Measurements from ENCODE around the gene WDR18. TPM values are rescaled to one million over a fixed set of nuclear protein-coding genes. Genes with fewer than 3 reads are reported as not detected.
A peak's percentile ranks its signal among the peaks of the same experiment; 100 is the strongest.

Gene WDR18
- total and polyA plus RNA-seq, 2 donors = 34.0 to 56.0 TPM

DNA sequence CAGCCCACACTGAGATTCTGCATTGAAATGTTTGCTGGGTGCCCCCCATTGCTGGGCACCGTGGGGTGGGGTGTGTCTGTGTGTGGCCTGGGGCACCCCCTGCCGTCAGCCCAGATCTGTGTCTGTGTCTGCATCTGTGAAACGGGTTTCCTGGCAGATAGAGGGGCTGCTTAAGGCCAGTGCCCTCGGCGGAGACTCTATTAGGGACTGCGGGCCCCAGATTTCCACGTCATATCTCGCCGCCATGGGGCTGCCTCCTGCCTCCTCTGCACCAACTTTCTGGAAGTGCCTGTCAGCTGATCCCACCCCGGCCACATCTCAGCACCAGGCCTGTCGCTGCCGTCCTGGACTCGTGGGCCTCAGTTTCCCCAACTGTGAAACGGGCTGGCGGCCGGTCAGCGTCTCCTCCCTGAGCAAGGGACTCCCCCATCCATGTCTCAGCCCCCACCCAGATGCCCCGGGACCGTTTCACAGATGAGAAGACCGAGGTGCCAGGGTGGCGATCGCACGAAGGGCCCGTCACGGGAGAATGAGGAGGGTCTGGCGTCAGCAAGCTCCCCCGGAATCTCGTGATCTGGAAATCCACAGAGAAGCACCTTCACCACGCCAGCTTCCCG is 36.9 kb upstream of the WDR18 start:
- Histone ChIP-seq H3K9me3 (ENCODE audit: control insufficient read depth in 2 of 2, insufficient read depth in 1 of 2, low read length in 1 of 2) (peaks cover 0 to 9% of the 10 kb centered on the region in 2 donors), H3K4me3 (ENCODE audit: low read length in 2 of 2) (no peak overlapping the region), H3K4me1 (ENCODE audit: control insufficient read depth in 2 of 2, insufficient read depth in 2 of 2, low read length in 2 of 2) (peaks cover 0 to 18% of the 10 kb centered on the region in 2 donors), H3K27ac (ENCODE audit: low read depth in 1 of 2, low read length in 1 of 2) (no peak overlapping the region), H3K36me3 (ENCODE audit: control insufficient read depth in 2 of 2, insufficient read depth in 2 of 2, low read length in 1 of 2) (peaks cover 13 to 17% of the 10 kb centered on the region in 2 donors), H3K27me3 (ENCODE audit: control insufficient read depth in 2 of 2, insufficient read depth in 1 of 2, low read length in 1 of 2) (peaks cover 0 to 6% of the 10 kb centered on the region in 2 donors)
- WGBS = 72% methylated on average over 30 of the region's 30 CpGs
- DNase-seq (ENCODE audit: low read depth in 6 of 9, low spot score in 9 of 9) = no peak

DNA sequence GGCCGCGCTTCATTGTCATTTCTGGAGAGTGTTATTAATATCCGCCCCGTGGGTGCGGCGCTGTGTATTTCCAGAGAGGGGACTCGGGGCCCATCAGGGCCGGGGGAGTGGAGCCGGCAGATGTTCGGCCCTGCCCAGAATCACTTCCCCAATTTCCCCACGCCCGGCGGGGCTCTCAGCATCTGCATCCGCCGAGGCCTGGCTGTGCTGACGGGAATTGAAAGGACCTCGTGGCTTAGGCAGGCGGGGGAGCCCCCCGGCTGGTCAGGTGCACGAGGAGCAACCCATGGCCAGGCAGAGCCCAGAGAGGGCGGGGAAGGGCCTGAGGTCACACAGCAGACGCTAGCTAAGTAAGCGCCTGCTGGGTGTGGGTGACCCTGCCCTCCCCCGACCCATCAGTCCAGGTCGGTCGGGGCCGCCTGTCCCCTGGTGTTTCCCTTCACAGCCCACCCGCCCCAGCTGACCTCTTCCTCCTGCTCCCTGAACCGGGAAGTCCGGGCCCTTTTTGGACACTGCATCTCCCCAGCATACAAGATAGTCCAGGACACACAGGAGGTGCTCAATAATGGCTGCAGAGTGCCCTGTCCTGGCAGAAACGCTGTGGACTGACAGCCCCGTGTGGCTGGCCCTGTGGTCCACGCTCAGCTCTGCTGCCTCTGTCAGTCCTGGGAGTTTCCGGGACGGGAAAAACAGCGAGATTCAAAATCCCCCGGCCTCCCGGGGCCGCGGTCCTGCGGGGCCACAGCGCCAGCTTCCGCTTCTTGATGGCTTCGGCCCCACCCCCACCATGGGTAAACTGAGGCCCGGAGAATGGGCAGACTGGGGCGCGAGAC is 36.2 kb upstream of the WDR18 start:
- Histone ChIP-seq H3K36me3 (ENCODE audit: control insufficient read depth in 2 of 2, insufficient read depth in 2 of 2, low read length in 1 of 2) (peaks cover 11 to 13% of the 10 kb centered on the region in 2 donors), H3K27me3 (ENCODE audit: control insufficient read depth in 2 of 2, insufficient read depth in 1 of 2, low read length in 1 of 2) (peaks cover 0 to 6% of the 10 kb centered on the region in 2 donors), H3K9me3 (ENCODE audit: control insufficient read depth in 2 of 2, insufficient read depth in 1 of 2, low read length in 1 of 2) (peaks cover 0 to 5% of the 10 kb centered on the region in 2 donors), H3K4me1 (ENCODE audit: control insufficient read depth in 2 of 2, insufficient read depth in 2 of 2, low read length in 2 of 2) (peaks cover 3 to 26% of the 10 kb centered on the region in 2 donors), H3K27ac (ENCODE audit: low read depth in 1 of 2, low read length in 1 of 2) (peak overlapping the region in 1 of 2 donors; percentile 52), H3K4me3 (ENCODE audit: low read length in 2 of 2) (no peak overlapping the region)
- DNase-seq (ENCODE audit: low read depth in 6 of 9, low spot score in 9 of 9) = peak in 1 of 9 donors; percentile 41
- WGBS = 53% methylated on average over 47 of the region's 47 CpGs

DNA sequence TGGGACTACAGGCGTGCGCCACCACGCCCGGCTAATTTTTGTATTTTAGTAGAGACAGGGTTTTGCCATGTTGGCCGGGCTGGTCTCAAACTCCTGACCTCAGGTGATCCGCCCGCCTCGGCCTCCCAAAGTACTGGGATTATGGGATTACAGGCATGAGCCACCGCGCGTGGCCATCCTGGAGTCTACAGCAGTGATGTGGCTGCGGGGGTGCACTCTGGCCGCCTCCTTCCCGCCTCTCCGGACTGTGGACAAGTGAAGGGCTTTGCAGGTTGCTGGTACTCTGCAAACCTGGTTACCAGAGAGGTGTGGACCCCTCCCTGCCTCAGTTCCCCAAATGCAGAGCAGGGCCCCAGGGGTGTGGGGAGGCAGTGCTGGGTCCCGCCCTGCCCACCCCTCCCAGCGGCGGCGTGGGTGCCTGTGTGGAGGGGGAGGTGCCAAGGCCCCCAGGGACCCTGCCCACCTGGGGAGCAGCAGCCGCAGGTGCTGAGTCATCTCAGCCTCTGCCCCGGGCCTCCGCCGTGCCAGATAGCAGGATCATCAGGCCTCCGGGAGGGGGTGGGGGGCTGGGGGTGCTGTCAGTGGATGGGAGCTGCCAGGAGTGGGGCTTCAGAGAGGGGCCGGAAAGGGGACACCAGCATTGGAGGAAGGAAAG is 35.2 kb upstream of the WDR18 start:
- peaks cover 10 to 13% of the 10 kb centered on the region in 2 donors for H3K36me3 ChIP-seq (ENCODE audit: control insufficient read depth in 2 of 2, insufficient read depth in 2 of 2, low read length in 1 of 2)
- no peak overlapping the region for H3K4me3 ChIP-seq (ENCODE audit: low read length in 2 of 2)
- peaks cover 0 to 6% of the 10 kb centered on the region in 2 donors for H3K27me3 ChIP-seq (ENCODE audit: control insufficient read depth in 2 of 2, insufficient read depth in 1 of 2, low read length in 1 of 2)
- no peak for DNase-seq (ENCODE audit: low read depth in 6 of 9, low spot score in 9 of 9)
- H3K4me1 ChIP-seq (ENCODE audit: control insufficient read depth in 2 of 2, insufficient read depth in 2 of 2, low read length in 2 of 2) = peaks cover 5 to 36% of the 10 kb centered on the region in 2 donors
- no peaks in the 10 kb centered on the region for H3K9me3 ChIP-seq (ENCODE audit: control insufficient read depth in 2 of 2, insufficient read depth in 1 of 2, low read length in 1 of 2)
- H3K27ac ChIP-seq (ENCODE audit: low read depth in 1 of 2, low read length in 1 of 2) = no peak overlapping the region
- 79% methylated on average over 25 of the region's 25 CpGs for WGBS

DNA sequence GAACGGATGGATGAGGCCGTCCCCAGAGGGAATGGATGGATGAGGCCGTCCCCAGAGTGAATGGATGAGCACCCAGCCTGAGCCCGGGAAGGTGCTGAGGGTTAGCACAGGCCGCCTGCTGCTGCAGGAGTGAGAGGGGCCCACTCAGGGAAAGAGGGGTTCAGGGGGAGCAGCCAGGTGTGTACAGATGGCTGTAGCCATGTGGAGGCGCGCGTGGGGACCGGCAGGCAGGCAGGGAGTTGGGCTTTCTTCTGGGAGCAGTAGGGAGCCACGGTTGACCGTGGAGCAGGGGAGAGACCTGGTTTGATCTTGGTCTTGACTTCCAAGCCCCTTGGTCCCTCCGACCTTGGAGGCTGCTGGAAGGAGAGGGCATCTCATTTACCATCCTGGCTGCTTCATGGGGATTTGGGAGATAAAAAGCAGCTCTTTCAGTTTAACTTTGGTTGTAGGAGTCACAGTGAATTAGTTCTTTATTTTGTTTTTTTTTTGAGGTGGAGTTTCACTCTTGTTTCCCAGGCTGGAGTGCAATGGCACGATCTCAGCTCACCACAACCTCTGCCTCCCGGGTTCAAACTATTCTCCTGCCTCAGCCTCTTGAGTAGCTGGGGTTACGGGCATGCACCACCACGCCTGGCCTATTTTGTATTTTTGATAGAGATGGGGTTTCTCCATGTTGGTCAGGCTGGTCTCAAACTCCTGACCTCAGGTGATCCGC is 33.6 kb upstream of the WDR18 start:
- H3K4me3 ChIP-seq (ENCODE audit: low read length in 2 of 2) = no peak overlapping the region
- peaks cover 10 to 13% of the 10 kb centered on the region in 2 donors for H3K36me3 ChIP-seq (ENCODE audit: control insufficient read depth in 2 of 2, insufficient read depth in 2 of 2, low read length in 1 of 2)
- peaks cover 5 to 37% of the 10 kb centered on the region in 2 donors for H3K4me1 ChIP-seq (ENCODE audit: control insufficient read depth in 2 of 2, insufficient read depth in 2 of 2, low read length in 2 of 2)
- H3K27me3 ChIP-seq (ENCODE audit: control insufficient read depth in 2 of 2, insufficient read depth in 1 of 2, low read length in 1 of 2) = peaks cover 0 to 6% of the 10 kb centered on the region in 2 donors
- H3K27ac ChIP-seq (ENCODE audit: low read depth in 1 of 2, low read length in 1 of 2) = no peak overlapping the region
- WGBS = 91% methylated on average over 17 of the region's 17 CpGs
- H3K9me3 ChIP-seq (ENCODE audit: control insufficient read depth in 2 of 2, insufficient read depth in 1 of 2, low read length in 1 of 2) = no peaks in the 10 kb centered on the region
- no peak for DNase-seq (ENCODE audit: low read depth in 6 of 9, low spot score in 9 of 9)

DNA sequence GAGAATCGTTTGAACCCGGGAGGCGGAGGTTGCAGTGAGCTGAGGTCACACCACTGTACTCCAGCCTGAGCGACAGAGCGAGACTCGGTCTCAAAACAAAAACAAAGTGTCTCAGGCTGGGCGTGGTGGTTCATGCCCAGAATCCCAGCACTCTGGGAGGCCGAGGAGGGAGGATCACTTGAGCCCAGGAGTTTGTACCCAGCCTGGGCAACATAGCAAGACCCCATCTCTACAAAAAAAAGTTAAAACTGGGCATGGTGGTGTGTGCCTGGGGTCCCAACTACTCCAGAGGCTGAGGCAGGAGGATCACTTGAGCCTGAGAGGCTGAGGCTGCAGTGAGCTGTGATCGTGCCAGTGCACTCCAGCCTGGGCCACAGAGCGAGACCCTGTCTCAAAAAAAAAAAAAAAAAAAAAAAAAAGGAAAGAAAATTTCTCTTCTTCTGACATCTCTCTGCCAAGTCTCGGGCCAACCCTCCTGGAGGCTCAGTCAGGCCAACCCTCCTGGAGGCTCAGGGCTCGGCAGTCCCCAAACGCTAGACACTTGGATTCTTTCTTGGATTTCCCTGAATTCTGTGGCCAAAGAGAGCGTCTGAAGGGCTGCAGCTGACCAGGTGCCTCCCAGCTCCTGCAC is 32.0 kb upstream of the WDR18 start:
- H3K9me3 ChIP-seq (ENCODE audit: control insufficient read depth in 2 of 2, insufficient read depth in 1 of 2, low read length in 1 of 2) = no peaks in the 10 kb centered on the region
- H3K27me3 ChIP-seq (ENCODE audit: control insufficient read depth in 2 of 2, insufficient read depth in 1 of 2, low read length in 1 of 2) = peaks cover 0 to 4% of the 10 kb centered on the region in 2 donors
- H3K27ac ChIP-seq (ENCODE audit: low read depth in 1 of 2, low read length in 1 of 2) = peak overlapping the region in 1 of 2 donors; percentile 59
- H3K4me3 ChIP-seq (ENCODE audit: low read length in 2 of 2) = peak overlapping the region in 1 of 2 donors; percentile 47
- peaks cover 8 to 10% of the 10 kb centered on the region in 2 donors for H3K36me3 ChIP-seq (ENCODE audit: control insufficient read depth in 2 of 2, insufficient read depth in 2 of 2, low read length in 1 of 2)
- peaks cover 5 to 36% of the 10 kb centered on the region in 2 donors for H3K4me1 ChIP-seq (ENCODE audit: control insufficient read depth in 2 of 2, insufficient read depth in 2 of 2, low read length in 2 of 2)
- WGBS = 89% methylated on average over 14 of the region's 14 CpGs
- DNase-seq (ENCODE audit: low read depth in 6 of 9, low spot score in 9 of 9) = no peak

DNA sequence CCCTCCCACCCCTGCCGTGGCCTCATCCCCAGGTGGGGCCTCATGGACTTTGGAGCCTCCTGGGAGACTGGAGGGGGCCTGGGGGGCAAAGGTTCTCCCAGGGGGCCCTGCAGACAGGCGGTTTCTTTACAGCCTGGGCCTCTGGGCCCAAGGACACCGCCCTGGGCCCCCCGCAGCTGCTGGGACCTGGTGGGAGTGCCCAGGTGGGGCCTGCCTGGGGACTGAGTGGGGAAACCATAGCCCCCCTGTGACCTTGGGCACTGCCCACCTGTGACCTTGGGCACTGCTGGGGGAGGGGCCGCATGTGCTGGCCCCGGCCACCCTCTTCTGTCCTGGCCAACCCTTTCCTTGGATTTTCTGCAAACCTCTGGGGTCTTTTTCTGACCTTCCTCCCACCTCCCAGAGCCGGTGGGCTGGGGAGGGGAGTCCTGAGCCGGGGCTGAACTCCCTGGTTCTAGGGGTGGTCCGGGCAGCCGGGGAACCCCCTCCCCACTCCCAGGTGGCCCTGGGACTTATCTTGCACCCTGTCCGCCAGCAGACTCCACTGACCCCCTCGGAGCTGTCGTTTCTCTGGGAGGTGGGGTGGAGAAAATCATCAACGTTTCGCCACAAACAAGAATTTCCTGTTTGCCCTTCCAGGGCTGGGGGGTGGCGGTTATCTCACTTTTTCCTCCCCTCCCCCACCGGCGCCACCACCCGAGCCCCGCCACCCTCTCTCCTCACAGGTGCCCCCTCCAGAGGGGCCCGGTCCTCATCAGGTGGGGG is 31.3 kb upstream of the WDR18 start:
- peak in 5 of 9 donors; percentile 22 to 55 (median 33) for DNase-seq (ENCODE audit: low read depth in 6 of 9, low spot score in 9 of 9)
- H3K4me1 ChIP-seq (ENCODE audit: control insufficient read depth in 2 of 2, insufficient read depth in 2 of 2, low read length in 2 of 2) = peaks cover 5 to 30% of the 10 kb centered on the region in 2 donors
- 34% methylated on average over 21 of the region's 21 CpGs for WGBS
- H3K27me3 ChIP-seq (ENCODE audit: control insufficient read depth in 2 of 2, insufficient read depth in 1 of 2, low read length in 1 of 2) = no peaks in the 10 kb centered on the region
- peaks cover 4 to 5% of the 10 kb centered on the region in 2 donors for H3K36me3 ChIP-seq (ENCODE audit: control insufficient read depth in 2 of 2, insufficient read depth in 2 of 2, low read length in 1 of 2)
- H3K27ac ChIP-seq (ENCODE audit: low read depth in 1 of 2, low read length in 1 of 2) = peak overlapping the region in 1 of 2 donors; percentile 59
- no peaks in the 10 kb centered on the region for H3K9me3 ChIP-seq (ENCODE audit: control insufficient read depth in 2 of 2, insufficient read depth in 1 of 2, low read length in 1 of 2)
- H3K4me3 ChIP-seq (ENCODE audit: low read length in 2 of 2) = peak overlapping the region; percentile 14 to 47

DNA sequence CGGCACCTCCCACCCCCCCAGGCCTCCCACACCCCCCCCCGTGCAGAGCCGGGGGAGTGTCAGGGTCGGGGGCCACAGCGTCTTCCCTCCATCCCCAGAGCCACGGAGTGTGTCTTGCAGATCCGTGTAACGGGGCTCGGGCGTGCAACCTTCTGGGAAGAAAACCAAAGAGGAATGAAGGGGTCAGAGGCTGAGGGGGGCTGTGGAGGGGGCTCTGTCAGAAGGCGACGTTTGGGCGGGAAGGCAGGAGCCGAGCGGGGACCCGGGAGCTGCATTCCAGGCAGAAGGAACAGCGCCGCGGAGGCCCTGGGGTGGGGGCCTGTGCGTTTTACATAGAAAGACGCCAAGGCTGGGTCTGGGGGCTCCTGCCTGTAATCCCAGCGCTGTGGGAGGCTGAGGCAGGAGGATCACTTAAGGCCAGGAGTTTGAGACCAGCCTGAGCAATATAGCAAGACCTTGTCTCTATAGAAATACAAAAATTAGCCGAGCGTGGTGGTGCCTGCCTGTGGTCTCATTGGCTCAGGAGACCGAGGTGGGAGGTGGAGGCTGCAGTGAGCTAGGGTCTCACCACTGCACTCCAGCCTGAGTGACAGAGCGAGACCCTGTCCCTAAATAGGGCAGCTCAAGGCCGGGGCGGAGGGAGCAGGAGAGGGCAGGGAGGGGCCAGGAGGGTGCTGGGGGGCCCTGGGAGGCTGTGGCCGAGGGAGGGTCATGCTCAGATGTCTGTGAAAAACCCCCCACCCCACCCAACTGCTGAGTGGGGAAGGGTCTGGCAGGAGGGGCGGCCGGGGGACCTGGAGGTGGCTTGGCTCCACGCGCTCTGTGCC is 30.5 kb upstream of the WDR18 start:
- Histone ChIP-seq H3K4me3 (ENCODE audit: low read length in 2 of 2) (peak overlapping the region; percentile 14 to 47), H3K36me3 (ENCODE audit: control insufficient read depth in 2 of 2, insufficient read depth in 2 of 2, low read length in 1 of 2) (no peaks in the 10 kb centered on the region), H3K9me3 (ENCODE audit: control insufficient read depth in 2 of 2, insufficient read depth in 1 of 2, low read length in 1 of 2) (no peaks in the 10 kb centered on the region), H3K27ac (ENCODE audit: low read depth in 1 of 2, low read length in 1 of 2) (no peak overlapping the region), H3K27me3 (ENCODE audit: control insufficient read depth in 2 of 2, insufficient read depth in 1 of 2, low read length in 1 of 2) (no peaks in the 10 kb centered on the region), H3K4me1 (ENCODE audit: control insufficient read depth in 2 of 2, insufficient read depth in 2 of 2, low read length in 2 of 2) (peaks cover 5 to 26% of the 10 kb centered on the region in 2 donors)
- 62% methylated on average over 33 of the region's 33 CpGs for WGBS
- DNase-seq (ENCODE audit: low read depth in 6 of 9, low spot score in 9 of 9) = no peak
